Mammary epithelial cell (primary cell): Measurements from ENCODE around the gene FEM1A.

Experiments
- EZH2 ChIP-seq: IDR thresholded peaks from 2 replicates; pipeline ENCODE4 v1.6.1; 2012; ENCODE audit warnings: low read length, inconsistent platforms, borderline replicate concordance
- TF ChIP-seq, protein P1 (sequence below), 2 donors: IDR thresholded peaks in 1 of 2; conservative IDR thresholded peaks in 1 of 2; 2 replicates each; pipeline ENCODE4 v1.5.1; 2011 to 2012; ENCODE audit warnings: inconsistent platforms in 2 of 2, low read length in 2 of 2, mild to moderate bottlenecking in 2 of 2, control low read depth in 1 of 2, low read depth in 1 of 2; ENCODE audit not compliant: insufficient read depth in 1 of 2; ENCODE audit errors: extremely low read depth in 1 of 2

DNA sequence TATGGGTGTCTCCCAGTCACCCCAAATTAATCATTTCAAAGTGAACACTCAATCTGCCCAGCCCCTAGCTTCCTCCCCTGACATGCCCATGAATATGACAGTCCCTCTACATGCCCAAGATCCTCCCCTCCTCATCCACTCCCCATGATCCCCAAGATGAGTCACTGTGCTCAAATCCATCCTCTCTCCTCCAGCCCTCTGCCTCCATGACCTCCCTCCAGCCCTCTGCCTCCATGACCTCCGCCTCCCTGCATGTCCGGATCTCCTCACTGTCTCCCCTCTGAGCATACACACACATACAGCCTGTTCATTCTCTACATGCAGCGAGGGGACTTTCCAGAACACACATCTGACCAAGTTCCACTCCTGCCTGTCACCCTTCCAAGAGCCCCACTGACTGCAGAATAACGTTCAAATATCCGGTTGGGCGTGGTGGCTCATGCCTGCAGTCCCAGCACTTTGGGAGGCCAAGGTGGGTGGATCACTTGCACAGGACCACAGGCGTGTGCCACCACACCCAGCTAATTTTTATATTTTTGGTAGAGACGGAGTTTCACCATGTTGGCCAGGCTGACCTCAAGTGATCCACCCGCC lies 18.4 kb upstream of the FEM1A start:
- TF ChIP-seq EZH2 = no peak
- TF ChIP-seq, protein P1, sequence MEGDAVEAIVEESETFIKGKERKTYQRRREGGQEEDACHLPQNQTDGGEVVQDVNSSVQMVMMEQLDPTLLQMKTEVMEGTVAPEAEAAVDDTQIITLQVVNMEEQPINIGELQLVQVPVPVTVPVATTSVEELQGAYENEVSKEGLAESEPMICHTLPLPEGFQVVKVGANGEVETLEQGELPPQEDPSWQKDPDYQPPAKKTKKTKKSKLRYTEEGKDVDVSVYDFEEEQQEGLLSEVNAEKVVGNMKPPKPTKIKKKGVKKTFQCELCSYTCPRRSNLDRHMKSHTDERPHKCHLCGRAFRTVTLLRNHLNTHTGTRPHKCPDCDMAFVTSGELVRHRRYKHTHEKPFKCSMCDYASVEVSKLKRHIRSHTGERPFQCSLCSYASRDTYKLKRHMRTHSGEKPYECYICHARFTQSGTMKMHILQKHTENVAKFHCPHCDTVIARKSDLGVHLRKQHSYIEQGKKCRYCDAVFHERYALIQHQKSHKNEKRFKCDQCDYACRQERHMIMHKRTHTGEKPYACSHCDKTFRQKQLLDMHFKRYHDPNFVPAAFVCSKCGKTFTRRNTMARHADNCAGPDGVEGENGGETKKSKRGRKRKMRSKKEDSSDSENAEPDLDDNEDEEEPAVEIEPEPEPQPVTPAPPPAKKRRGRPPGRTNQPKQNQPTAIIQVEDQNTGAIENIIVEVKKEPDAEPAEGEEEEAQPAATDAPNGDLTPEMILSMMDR (conservative IDR thresholded peaks at IDR 0.05 in 1 of 2, IDR thresholded peaks at IDR 0.05 in 1 of 2; ENCODE audit: extremely low read depth in 1 of 2, insufficient read depth in 1 of 2, low read depth in 1 of 2, low read length in 2 of 2) = no peak
